ENCODE data around the gene NDUFS1.
"Not testable (repeated sequence)": the region's sequence is repeated elsewhere in the genome, so short reads cannot be mapped to it uniquely, and the experiment has no call there.

Gene NDUFS1

DNA sequence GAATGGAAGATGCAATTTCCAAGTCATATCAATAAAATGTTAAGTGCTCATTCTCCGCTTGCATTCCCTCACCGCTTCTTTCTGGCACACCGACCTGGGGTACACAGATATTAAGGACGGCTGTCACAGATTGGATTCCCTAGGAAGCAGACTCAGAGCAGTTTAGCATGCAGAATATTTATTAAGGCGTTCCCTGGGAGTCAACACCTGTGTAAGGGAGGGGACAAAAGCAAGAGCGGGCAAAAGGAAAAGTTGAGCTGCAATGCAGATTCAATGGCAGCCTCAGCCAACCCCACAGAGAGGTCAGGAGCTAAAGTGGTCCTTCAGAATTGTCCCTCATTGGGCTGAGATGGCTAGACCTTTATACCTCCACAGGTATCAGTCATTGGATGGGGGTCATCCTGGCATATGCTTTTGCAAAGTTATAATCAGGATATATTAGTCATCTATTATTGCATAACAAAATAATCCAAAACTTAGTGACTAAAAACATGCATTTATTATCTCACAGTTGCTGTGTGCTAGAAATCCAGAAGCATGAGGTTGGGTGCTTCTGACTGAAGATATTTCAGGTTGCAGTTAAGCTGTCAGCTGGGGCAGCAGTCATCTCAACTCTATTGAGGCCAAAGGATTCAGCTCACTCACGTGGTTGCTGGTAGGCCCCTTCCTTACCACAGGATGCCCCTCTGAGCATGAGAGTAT lies 46.2 kb downstream of the NDUFS1 start:
- TF ChIP-seq CTCF (IDR thresholded peaks at IDR 0.05; ENCODE audit: low read depth, low read length), result no peak
- no peak for DNase-seq (ENCODE audit: extremely low read depth, low read depth)

- TF ChIP-seq CTCF (IDR thresholded peaks at IDR 0.05; ENCODE audit: low read depth, low read length), result no peak
- DNase-seq (ENCODE audit: extremely low read depth, low read depth), result no peak
Observed at GRCh38 chr2:206112108-206112507, 47.1 kb downstream of the NDUFS1 start.

DNA sequence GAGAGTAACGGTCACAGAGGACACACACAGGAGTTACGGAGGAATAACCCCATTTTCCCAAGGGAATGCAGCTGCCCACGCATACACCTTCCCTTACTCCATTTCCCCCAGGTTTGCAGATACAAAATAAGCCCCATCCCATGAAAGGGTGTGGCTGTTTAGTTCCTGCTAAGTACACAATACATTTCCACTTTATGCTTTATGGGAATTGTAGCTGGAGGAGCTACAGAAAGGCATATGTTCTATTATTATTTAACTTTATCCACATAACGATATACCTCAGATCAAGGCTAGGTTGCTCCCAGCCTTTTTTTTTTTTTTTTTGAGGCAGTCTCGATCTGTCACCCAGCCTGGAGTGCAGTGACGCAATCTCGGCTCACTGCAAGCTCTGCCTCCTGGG lies 50.5 kb downstream of the NDUFS1 start:
- no peak for DNase-seq (ENCODE audit: extremely low read depth, low read depth)
- TF ChIP-seq CTCF (IDR thresholded peaks at IDR 0.05; ENCODE audit: low read depth, low read length), result no peak

GRCh38 chr2:206105541-206105940 lies 53.7 kb downstream of the NDUFS1 start:
- TF ChIP-seq CTCF (IDR thresholded peaks at IDR 0.05; ENCODE audit: low read depth, low read length), result no peak
- DNase-seq (ENCODE audit: extremely low read depth, low read depth), result no peak

GRCh38 chr2:206105038-206105437 lies 54.2 kb downstream of the NDUFS1 start:
- TF ChIP-seq CTCF (IDR thresholded peaks at IDR 0.05; ENCODE audit: low read depth, low read length), result no peak
- DNase-seq (ENCODE audit: extremely low read depth, low read depth), result no peak

DNA sequence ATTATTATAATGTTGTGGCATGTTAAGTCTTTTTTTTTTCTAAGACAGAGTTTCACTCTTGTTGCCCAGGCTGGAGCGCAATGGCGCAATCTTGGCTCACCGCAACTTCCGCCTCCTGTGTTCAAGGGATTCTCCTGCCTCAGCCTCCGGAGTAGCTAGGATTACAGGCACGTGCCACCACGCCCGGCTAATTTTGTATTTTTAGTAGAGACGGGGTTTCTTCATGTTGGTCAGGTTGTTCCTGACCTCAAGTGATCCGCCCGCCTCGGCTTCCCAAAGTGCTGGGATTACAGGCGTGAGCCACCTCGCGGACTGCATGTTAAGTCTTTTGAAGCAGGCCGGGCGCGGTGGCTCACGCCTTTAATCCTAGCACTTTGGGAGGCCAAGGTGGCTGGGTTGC lies 60.4 kb downstream of the NDUFS1 start:
- DNase-seq (ENCODE audit: extremely low read depth, low read depth), result not testable (repeated sequence)

DNA sequence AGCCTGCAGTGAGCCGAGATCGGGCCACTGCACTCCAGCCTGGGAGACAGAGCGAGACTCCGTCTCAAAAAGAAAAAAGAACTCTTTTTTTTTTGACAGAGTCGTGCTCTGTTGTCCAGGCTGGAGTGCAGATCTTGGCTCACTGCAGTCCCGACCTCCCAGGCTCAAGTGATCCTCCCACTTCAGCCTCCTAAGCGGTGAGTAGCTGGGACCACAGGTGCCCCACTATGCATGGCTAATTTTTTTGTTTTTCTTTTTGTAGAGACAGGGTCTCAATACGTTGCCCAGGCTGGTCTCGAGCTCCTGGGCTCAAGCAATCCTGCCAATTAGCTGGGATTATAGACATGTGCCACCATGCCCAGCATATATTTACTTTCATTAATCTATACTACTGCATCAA lies 60.8 kb downstream of the NDUFS1 start:
- DNase-seq (ENCODE audit: extremely low read depth, low read depth), result no peak
- TF ChIP-seq CTCF (IDR thresholded peaks at IDR 0.05; ENCODE audit: low read depth, low read length), result no peak

DNA sequence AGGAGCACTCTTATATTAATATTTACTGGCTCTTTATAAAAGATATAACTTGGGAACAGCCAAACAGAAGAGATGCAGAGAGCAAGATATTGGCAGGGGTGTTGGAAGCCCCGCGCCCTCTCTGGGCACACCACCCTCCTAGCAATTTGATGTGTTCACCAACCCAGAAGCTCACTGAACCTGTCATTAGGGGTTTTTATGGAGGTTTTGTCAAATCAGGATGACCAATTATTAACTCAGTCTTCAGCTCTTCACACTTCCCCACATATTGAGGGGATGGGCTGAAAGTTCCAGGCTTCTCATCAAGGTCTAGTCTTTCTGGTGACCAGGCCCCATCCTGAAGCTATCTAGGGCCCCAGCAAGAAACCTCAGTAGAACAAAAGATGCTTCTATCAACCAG lies 62.4 kb downstream of the NDUFS1 start:
- TF ChIP-seq CTCF (IDR thresholded peaks at IDR 0.05; ENCODE audit: low read depth, low read length), result no peak
- DNase-seq (ENCODE audit: extremely low read depth, low read depth), result no peak

Data from AG09319 (cell line).